ENCODE measurements around the gene ZSCAN12. TPM values are rescaled to one million over a fixed set of nuclear protein-coding genes. Genes with fewer than 3 reads are reported as not detected.
"Not testable (repeated sequence)": the region's sequence is repeated elsewhere in the genome, so short reads cannot be mapped to it uniquely, and the experiment has no call there.

Gene ZSCAN12
- total RNA-seq, 4 donors from 2014 or later = 2.7 to 5.5 (median 4.4) TPM

DNA sequence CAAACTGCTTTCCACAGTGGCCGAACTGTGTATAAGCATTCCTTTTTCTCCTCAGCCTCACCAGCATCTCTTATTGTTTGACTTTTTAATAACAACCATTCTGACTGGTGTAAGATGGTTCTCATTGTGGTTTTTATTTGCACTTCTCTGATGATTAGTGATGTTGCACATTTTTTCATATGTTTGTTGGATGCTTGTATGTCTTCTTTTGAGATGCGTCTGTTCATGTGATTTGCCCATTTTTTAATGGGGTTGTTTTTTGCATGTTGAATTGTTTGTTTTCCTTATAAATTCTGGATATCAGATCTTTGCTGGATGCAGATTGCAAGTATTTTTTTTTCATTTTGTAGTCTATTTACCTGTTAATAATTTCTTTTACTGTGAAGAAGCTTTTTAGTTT is 11.2 kb upstream of the ZSCAN12 start:
- TF ChIP-seq, protein P1, sequence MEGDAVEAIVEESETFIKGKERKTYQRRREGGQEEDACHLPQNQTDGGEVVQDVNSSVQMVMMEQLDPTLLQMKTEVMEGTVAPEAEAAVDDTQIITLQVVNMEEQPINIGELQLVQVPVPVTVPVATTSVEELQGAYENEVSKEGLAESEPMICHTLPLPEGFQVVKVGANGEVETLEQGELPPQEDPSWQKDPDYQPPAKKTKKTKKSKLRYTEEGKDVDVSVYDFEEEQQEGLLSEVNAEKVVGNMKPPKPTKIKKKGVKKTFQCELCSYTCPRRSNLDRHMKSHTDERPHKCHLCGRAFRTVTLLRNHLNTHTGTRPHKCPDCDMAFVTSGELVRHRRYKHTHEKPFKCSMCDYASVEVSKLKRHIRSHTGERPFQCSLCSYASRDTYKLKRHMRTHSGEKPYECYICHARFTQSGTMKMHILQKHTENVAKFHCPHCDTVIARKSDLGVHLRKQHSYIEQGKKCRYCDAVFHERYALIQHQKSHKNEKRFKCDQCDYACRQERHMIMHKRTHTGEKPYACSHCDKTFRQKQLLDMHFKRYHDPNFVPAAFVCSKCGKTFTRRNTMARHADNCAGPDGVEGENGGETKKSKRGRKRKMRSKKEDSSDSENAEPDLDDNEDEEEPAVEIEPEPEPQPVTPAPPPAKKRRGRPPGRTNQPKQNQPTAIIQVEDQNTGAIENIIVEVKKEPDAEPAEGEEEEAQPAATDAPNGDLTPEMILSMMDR (IDR thresholded peaks at IDR 0.05) = no peak
- ATAC-seq (ENCODE audit: low FRiP score) = no peak
- DNase-seq (ENCODE audit: low spot score) = no peak

DNA sequence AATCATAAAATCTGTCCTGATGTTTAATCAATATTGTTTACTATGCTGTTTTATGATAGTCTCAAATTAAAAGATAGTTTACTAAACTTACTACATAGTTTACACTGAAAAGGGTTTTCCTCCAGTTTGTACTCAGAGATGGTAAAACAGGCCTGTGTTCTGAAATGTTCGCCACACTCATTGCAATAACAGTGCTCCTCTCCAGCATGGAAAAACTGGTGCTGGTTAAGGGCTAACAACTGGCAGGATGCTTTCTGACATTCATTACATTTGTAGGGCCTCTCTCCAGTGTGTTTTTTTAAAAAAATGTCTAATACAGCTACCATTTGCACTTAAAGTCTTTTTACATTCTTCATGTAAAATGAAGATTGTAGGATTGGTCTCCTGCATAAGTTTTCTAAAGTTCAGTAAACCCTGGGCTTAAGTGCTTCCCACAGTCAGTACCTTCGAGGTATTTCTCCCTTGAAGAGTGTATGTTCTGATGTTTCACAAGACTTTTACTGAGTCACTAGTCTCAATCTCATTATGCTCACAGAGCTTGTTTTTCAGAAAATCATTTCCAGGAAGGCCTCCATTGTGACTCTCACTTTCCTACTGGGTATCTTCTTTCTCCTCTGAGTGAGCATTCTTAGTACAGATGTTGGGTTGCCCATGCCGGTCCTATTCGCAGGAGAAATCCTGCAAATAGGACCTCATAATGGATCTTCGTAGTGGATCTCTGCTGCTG is 8.7 kb upstream of the ZSCAN12 start:
- no peak for ATAC-seq (ENCODE audit: low FRiP score)
- TF ChIP-seq, protein P1 (IDR thresholded peaks at IDR 0.05) = no peak
- no peak for DNase-seq (ENCODE audit: low spot score)

DNA sequence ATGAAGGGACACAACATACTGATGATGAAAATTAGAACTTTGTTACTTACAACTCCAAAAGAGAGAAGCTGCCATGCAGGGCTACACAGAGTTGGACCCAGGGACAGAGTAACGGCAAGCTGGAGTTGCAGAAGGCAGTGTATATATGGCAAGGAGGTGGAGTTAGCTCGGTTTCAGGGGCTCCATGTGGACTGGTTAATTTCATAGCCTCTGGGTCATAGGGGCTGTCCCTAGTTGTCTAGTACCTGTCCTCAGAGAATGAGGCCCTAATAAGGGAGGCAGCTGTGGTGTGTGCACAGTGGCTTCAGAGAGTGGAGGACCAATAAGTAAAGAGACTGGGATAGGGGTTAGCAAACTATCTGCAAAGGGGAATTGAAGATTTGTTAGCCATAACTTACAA is 7.9 kb upstream of the ZSCAN12 start:
- TF ChIP-seq, protein P1 (IDR thresholded peaks at IDR 0.05) = no peak
- DNase-seq (ENCODE audit: low spot score) = no peak
- no peak for ATAC-seq (ENCODE audit: low FRiP score)

DNA sequence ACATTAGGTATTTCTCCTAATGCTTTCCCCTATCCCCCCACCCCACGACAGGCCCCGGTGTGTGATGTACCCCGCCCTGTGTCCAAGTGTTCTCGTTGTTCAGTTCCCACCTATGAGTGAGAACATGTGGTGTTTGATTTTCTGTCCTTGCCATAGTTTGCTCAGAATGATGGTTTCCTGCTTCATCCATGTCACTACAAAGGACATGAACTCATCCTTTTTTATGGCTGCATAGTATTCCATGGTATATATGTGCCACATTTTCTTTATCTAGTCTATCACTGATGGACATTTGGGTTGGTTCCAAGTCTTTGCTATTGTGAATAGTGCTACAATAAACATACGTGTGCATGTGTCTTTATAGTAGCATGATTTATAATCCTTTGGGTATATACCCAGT is 4.4 kb upstream of the ZSCAN12 start:
- not testable (repeated sequence) for DNase-seq (ENCODE audit: low spot score); ATAC-seq (ENCODE audit: low FRiP score)

DNA sequence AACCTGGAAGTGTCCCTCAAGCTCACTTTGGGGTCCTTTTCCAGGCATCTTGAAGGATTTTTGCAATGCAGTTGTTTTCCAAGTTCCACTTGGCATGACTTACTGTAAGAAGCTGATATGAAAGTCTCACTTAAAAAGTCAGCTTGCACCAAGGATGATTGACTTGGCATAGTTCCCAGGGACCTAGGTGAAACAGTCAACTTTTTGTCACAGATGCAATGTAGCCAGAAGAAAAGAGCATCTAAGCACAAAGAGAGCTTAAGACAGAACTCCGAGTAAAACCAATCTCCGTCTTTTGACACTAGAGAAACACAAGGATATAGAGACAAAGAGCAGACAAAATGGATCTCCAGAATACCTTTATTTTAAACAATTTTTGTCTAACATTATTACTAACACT is 2.6 kb upstream of the ZSCAN12 start:
- no peak for DNase-seq (ENCODE audit: low spot score)
- no peak for ATAC-seq (ENCODE audit: low FRiP score)
- TF ChIP-seq, protein P1 (IDR thresholded peaks at IDR 0.05) = no peak

DNA sequence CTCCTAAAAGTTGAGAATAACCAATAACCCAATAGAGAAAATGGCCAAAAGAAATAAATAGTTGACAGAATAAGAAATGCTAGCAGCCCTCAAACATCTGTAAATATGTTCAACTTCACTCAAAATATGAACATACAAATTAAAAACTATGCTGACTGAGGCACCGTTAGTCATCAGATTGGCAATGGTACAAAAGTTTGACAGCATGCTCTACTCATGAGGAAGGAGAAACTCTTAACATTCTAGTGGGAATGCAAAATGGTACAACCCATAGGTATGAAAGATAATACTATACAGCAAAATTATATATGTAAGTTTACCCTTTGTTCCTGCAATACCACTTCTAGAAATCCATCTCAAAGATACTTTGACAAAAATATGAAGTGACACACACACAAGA is 1.6 kb upstream of the ZSCAN12 start:
- ATAC-seq (ENCODE audit: low FRiP score) (no peak), DNase-seq (ENCODE audit: low spot score) (no peak)
- TF ChIP-seq, protein P1 (IDR thresholded peaks at IDR 0.05) = no peak

DNA sequence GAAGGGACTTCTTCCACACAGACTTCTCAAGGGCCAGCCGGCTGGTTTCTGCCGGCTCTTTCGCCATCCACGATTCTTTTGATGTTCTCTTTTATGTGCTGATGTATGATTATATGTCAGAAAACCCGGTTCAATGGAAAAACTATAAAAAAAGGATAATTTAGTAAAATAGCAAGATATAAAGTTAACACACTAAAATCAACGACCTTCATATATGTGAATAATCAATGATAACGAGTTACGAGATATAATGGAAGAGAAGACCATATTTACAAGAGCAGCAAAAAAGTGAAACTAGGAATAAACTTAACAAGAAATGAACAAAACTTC is 540 bp upstream of the ZSCAN12 start:
- no peak for DNase-seq (ENCODE audit: low spot score)
- TF ChIP-seq, protein P1 (IDR thresholded peaks at IDR 0.05) = no peak
- ATAC-seq (ENCODE audit: low FRiP score) = no peak

Measured in omental fat pad (tissue), 4 donors.